ENCODE data around the gene RPTOR. TPM values are rescaled to one million over a fixed set of nuclear protein-coding genes. Genes with fewer than 3 reads are reported as not detected.

Gene RPTOR
- polyA plus RNA-seq, 1 experiment: 10.8 TPM

DNA sequence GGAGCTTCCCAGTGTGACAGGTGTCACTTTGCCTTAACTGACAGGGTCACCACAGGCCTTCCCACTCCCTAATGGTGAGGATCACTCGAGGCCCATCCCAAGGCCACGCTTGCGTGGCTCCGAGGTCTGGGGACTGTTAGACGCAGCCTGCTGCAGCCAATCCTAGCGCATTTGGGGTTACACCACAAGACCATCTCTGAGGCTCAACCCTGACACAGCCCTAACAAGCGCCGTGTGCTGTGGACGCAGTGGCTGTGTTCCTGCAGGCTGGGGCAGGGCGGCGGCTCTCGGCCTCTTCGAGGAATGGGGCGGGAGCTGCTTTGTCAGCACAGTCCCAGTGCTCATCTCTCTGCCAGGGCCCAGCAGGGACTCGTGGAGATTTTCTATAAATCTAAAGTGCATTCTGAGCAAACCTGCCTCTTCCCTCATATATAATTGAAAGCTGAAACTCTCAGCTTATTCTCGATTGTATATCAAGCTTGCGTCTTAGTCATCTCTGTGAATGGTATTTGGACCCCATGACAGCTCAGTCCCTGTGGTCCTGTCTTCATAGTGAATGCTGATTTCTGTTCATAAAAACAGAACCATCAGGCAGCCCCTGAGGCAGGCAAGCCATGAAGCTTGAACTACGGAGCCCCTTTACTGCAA, 381.2 kb downstream of the RPTOR start:
- ChIA-PET CTCF (interaction anchor here (1.1 kb wide), 1 partner anchor 499 kb away, joined by 3 read pairs; no protein-coding TSS in a partner anchor), POLR2A (no interaction called here)
- TF ChIP-seq, protein P1, sequence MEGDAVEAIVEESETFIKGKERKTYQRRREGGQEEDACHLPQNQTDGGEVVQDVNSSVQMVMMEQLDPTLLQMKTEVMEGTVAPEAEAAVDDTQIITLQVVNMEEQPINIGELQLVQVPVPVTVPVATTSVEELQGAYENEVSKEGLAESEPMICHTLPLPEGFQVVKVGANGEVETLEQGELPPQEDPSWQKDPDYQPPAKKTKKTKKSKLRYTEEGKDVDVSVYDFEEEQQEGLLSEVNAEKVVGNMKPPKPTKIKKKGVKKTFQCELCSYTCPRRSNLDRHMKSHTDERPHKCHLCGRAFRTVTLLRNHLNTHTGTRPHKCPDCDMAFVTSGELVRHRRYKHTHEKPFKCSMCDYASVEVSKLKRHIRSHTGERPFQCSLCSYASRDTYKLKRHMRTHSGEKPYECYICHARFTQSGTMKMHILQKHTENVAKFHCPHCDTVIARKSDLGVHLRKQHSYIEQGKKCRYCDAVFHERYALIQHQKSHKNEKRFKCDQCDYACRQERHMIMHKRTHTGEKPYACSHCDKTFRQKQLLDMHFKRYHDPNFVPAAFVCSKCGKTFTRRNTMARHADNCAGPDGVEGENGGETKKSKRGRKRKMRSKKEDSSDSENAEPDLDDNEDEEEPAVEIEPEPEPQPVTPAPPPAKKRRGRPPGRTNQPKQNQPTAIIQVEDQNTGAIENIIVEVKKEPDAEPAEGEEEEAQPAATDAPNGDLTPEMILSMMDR (IDR thresholded peaks at IDR 0.05; ENCODE audit: insufficient read depth, low read depth, low read length): no peak
- Histone ChIP-seq H3K36me3 (ENCODE audit: control insufficient read depth, insufficient read depth, low read length) (peaks cover 18% of the 10 kb centered on the region), H3K27me3 (ENCODE audit: control insufficient read depth, insufficient read depth, low read length) (no peaks in the 10 kb centered on the region), H3K4me3 (ENCODE audit: low read depth, low read length) (no peak overlapping the region)
- no peak for DNase-seq (ENCODE audit: low read depth)

DNA sequence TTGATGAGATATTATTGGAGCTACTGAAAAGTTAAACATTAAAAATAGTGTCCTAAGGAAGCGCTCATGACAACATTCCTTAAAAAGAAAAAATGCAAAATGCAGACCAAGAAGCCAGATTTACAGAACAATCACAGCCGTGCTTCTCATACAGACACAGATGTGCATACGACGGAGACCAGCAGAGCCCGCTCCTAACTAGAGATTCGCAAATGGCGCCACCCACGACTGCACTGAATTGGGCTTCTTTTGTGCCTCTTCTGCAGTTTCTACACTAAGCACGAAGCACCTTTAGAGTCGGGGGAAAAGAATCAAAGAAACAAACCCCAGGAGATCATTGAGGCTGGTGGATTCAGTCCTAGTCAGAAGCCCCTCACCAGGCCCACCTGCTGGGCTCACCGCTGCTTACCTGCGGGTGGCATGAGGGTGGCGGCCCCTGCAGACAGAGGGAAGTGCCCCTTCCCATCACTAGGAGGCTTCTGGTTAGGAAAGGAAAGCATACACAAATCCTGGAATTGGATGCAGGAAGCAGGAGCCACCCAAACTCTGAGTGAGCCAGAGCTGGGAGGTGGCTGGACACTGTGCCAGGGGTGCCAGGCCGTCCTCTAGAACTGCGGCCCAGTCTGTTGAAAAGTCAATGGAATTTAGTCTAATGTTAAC, 382.1 kb downstream of the RPTOR start:
- ChIA-PET POLR2A (no interaction called here), CTCF (no interaction called here)
- no peak for DNase-seq (ENCODE audit: low read depth)
- Histone ChIP-seq H3K4me3 (ENCODE audit: low read depth, low read length) (no peak overlapping the region), H3K36me3 (ENCODE audit: control insufficient read depth, insufficient read depth, low read length) (peaks cover 16% of the 10 kb centered on the region), H3K27me3 (ENCODE audit: control insufficient read depth, insufficient read depth, low read length) (no peaks in the 10 kb centered on the region)
- TF ChIP-seq, protein P1 (IDR thresholded peaks at IDR 0.05; ENCODE audit: insufficient read depth, low read depth, low read length): no peak

DNA sequence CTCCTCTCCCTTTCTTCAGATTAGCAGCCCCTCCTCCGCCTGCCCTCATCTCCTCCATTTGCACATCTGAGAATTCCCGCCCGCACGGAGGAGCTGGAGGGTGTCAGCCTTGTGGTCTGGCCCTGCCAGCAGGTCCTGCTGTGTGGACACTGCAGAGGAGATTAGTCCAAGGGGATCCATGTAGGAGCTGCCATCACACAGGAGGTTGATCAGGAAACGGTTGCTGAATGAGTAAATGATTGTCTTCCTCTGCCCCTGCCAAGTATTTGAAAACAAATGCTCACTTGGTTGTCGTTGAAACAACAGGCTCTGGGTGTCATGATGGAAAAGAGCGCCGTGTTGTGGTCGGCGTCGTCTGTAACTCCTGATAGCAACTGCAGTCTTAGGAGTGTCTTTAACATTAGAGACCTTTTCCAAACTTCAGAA, 383.2 kb downstream of the RPTOR start:
- TF ChIP-seq, protein P1 (IDR thresholded peaks at IDR 0.05; ENCODE audit: insufficient read depth, low read depth, low read length): no peak
- CTCF ChIA-PET: no interaction called here
- no peak for DNase-seq (ENCODE audit: low read depth)
- POLR2A ChIA-PET: no interaction called here
- Histone ChIP-seq H3K36me3 (ENCODE audit: control insufficient read depth, insufficient read depth, low read length) (peaks cover 16% of the 10 kb centered on the region), H3K27me3 (ENCODE audit: control insufficient read depth, insufficient read depth, low read length) (no peaks in the 10 kb centered on the region), H3K4me3 (ENCODE audit: low read depth, low read length) (no peak overlapping the region)

DNA sequence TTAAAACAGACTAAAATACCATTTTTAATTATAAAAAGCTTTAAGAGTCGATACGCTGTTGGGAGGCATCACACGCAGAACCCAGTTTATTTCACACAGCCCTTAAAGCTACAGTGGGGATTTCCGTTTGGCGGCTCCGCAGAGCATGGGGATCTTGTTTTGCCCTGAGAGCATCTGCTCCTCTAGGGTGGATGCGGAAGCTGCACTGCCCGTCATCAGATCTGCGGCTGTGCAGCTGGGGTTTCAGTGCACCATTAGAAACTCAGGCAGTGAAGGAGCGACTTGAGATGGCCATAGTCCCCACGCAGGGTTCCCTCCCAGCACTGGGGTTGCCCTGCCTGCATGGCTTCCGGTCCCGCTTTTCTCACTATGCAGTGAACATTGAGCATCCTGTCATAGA, 384.8 kb downstream of the RPTOR start:
- ChIA-PET CTCF (interaction anchor here (1.0 kb wide), 1 partner anchor 25 kb away, joined by 3 read pairs; no protein-coding TSS in a partner anchor), POLR2A (interaction anchor here (0.6 kb wide), 1 partner anchor 1441 kb away, joined by 3 read pairs; no protein-coding TSS in a partner anchor)
- no peak for DNase-seq (ENCODE audit: low read depth)
- Histone ChIP-seq H3K36me3 (ENCODE audit: control insufficient read depth, insufficient read depth, low read length) (peaks cover 12% of the 10 kb centered on the region), H3K27me3 (ENCODE audit: control insufficient read depth, insufficient read depth, low read length) (no peaks in the 10 kb centered on the region), H3K4me3 (ENCODE audit: low read depth, low read length) (no peak overlapping the region)
- TF ChIP-seq, protein P1 (IDR thresholded peaks at IDR 0.05; ENCODE audit: insufficient read depth, low read depth, low read length): no peak

All from BJ (cell line).